NT2/D1 (cell line): ENCODE data around the gene FARP1.

Experiments
- DNase-seq: peaks from one replicate; pipeline ENCODE4 v3.0.0-alpha.2; 2011; ENCODE audit warnings: low read depth, low spot score
- H3K27me3 ChIP-seq: 2 replicates; pipeline ENCODE4 v1.6.0; 2011; ENCODE audit warnings: mild to moderate bottlenecking; ENCODE audit not compliant: insufficient read length, insufficient read depth
- H3K36me3 ChIP-seq: 2 replicates; pipeline ENCODE4 v1.6.1; 2011; ENCODE audit warnings: mild to moderate bottlenecking, low read length, mixed read lengths; ENCODE audit not compliant: insufficient read depth, insufficient read length
- H3K4me1 ChIP-seq: 2 replicates; pipeline ENCODE4 v1.5.1; 2011; ENCODE audit not compliant: insufficient read depth, insufficient read length
- H3K4me3 ChIP-seq: 2 replicates; pipeline ENCODE4 v1.5.1; 2011; ENCODE audit warnings: low read depth; ENCODE audit not compliant: insufficient read length
- H3K9ac ChIP-seq: 2 replicates; pipeline ENCODE4 v1.6.0; 2011; ENCODE audit warnings: low read depth; ENCODE audit not compliant: insufficient read length
- H3K9me3 ChIP-seq: 2 replicates; pipeline ENCODE4 v1.5.1; 2011; ENCODE audit warnings: mild to moderate bottlenecking, low read length; ENCODE audit not compliant: insufficient read depth
- SUZ12 ChIP-seq: IDR thresholded peaks from 2 replicates; pipeline ENCODE4 v1.6.1; 2011; ENCODE audit not compliant: insufficient read length, insufficient read depth; ENCODE audit errors: extremely low read depth
- YY1 ChIP-seq: IDR thresholded peaks from 2 replicates; pipeline ENCODE4 v1.6.1; 2011; ENCODE audit not compliant: insufficient read length, insufficient read depth
- ZNF274 ChIP-seq: IDR thresholded peaks from 2 replicates; pipeline ENCODE4 v1.6.1; 2011; ENCODE audit warnings: mild to moderate bottlenecking, low read depth, low read length

FARP1 gene

DNA sequence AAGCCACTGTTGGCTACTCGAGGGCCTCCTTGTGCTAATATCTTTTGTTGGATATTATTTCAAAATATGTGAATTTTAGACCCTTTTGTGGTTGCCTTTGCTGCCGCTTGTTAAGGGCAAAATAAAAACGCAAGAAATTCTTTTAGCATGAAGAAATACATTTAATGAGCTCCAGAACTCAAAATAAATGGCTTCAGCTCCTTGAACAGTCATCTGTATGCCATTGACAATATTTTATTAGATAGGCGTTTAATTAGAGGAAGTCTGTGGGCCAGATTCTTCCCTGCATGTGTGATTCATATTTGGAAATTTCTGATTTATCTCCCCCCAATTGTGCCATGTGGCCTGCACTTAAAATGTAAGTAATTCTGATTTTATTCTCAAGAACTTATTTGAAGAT is 256.9 kb downstream of the FARP1 start:
- H3K9me3 ChIP-seq: no peaks in the 10 kb centered on the region
- H3K36me3 ChIP-seq: peaks cover 31% of the 10 kb centered on the region
- TF ChIP-seq YY1: no peak
- no peak for TF ChIP-seq ZNF274
- no peak for TF ChIP-seq SUZ12
- DNase-seq: no peak
- H3K4me1 ChIP-seq: no peaks in the 10 kb centered on the region
- H3K9ac ChIP-seq: no peak overlapping the region
- H3K4me3 ChIP-seq: no peak overlapping the region
- no peaks in the 10 kb centered on the region for H3K27me3 ChIP-seq

DNA sequence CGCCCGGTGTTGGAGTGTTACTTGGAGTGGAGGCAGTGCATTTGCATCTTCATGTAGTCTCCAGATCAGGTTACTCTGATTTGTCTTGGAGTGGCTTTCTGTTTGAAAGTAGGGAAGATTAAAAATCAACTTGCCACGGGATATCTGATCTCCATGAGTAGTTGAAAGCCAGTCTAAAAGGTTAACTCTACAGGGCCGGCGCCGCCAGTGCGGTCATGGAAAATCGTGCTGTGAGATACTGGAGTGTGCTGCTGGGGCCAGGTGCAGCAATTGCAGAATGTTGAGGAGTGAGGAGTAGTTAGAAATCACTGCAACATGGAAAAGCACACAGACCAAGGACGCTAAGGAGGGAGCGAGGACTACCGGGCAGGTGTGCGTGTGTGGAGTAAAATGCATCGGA is 259.0 kb downstream of the FARP1 start:
- DNase-seq: no peak
- no peaks in the 10 kb centered on the region for H3K9me3 ChIP-seq
- peaks cover 14% of the 10 kb centered on the region for H3K36me3 ChIP-seq
- H3K27me3 ChIP-seq: no peaks in the 10 kb centered on the region
- no peak overlapping the region for H3K4me3 ChIP-seq
- no peaks in the 10 kb centered on the region for H3K4me1 ChIP-seq
- no peak for TF ChIP-seq ZNF274
- TF ChIP-seq SUZ12: no peak
- no peak for TF ChIP-seq YY1
- no peak overlapping the region for H3K9ac ChIP-seq

DNA sequence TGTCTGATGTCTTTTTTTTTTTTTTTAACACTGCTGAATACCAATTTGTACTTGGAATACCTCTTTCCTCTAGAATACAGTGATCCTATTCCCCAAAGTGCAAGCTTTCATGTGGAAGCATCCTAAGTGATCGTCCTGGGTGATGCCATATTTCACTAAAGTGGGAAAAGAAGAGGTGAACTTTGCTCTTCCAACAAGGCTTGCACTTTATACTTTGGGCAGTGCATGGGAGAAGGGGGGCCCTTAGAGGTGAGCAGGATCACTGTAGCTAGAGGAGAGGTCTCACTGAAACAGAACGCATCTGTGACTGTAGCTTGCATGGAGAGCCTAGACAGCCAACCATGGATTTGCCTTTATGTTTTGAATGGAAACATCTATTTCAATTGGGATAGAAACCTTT is 260.2 kb downstream of the FARP1 start:
- no peaks in the 10 kb centered on the region for H3K27me3 ChIP-seq
- no peak overlapping the region for H3K4me3 ChIP-seq
- no peak overlapping the region for H3K9ac ChIP-seq
- H3K9me3 ChIP-seq: no peaks in the 10 kb centered on the region
- H3K36me3 ChIP-seq: peaks cover 14% of the 10 kb centered on the region
- no peak for DNase-seq
- TF ChIP-seq ZNF274 (no peak), YY1 (no peak), SUZ12 (no peak)
- H3K4me1 ChIP-seq: no peaks in the 10 kb centered on the region

DNA sequence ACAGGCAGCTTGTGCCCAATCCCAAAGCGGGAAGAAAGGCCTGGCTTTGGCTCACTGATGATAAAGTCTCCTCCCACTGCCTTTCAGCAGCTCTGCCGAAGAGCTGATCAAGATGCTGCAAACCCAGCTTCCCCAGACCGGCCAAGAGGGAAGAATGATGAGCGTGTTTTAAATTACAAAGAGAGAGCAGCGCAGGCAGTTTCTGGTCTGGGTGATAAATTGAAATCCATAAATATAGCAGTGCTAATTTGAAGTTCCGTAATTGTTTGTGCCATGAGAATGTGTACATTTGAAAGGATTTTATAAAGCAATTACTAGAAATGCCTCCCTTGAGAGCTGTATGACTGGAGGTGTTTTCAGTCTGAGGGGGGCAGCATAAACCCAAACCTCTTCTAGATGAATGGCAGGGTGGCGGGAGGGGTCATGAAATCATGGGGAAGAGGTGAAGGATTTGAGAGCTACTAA is 262.2 kb downstream of the FARP1 start:
- Histone ChIP-seq H3K36me3 (peaks cover 17% of the 10 kb centered on the region), H3K27me3 (no peaks in the 10 kb centered on the region), H3K9ac (no peak overlapping the region), H3K4me1 (no peaks in the 10 kb centered on the region), H3K4me3 (no peak overlapping the region), H3K9me3 (no peaks in the 10 kb centered on the region)
- TF ChIP-seq ZNF274 (no peak), YY1 (no peak), SUZ12 (no peak)
- DNase-seq: peak; percentile 56

DNA sequence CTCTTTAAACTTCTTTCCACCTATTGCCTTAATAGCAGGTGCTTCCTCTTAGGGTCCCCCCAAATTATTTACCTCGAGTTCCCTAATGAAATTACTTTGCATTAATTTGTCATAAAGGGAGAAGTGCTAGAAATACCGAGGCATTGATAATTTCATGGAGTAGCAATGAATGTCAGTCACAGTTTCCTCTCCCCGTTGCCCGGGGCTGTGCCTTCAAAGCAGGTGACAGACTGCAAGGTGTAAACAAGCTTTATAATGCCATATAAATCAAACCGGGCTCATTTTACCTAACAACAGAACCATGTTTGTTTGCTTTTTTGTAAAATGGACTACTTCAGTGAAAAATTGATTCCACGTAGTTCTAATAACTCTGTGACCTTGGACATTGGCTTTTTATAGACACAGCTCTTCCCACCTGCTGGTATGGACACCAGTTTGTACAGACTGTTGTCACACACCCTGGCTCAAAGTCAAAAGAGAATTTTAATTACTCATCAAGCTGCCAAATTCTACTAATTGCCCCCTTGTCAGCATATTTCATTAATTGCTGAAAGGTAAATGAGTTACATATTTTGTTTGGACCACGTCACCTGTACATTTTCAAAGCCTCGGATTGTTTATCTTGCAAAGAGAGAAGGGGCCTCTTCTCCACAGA is 262.9 kb downstream of the FARP1 start:
- Histone ChIP-seq H3K36me3 (peaks cover 19% of the 10 kb centered on the region), H3K9me3 (no peaks in the 10 kb centered on the region), H3K9ac (no peak overlapping the region), H3K4me3 (no peak overlapping the region), H3K4me1 (no peaks in the 10 kb centered on the region), H3K27me3 (no peaks in the 10 kb centered on the region)
- no peak for DNase-seq
- no peak for TF ChIP-seq YY1
- no peak for TF ChIP-seq ZNF274
- no peak for TF ChIP-seq SUZ12

DNA sequence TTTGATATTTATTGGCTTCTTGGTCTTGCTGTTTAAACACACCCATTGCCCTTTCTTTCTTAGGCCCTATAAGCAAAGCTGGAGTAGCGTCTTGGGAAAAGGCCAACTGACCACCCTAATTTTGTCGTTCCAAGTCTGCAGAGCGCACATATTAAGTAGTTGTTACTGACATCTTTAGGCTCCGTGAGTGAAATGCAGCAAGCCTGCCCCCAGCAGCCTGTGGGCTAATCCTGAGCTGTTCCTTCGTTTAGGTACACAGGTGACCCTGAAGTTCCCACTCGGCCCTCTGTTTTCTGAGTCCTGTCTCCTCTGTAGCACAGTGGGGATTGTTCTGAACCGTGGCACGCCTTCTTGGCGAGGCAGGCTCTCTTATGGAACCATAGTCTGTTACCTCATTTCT is 263.5 kb downstream of the FARP1 start:
- no peak overlapping the region for H3K4me3 ChIP-seq
- TF ChIP-seq SUZ12: no peak
- TF ChIP-seq YY1: no peak
- no peak for TF ChIP-seq ZNF274
- no peak overlapping the region for H3K9ac ChIP-seq
- H3K27me3 ChIP-seq: no peaks in the 10 kb centered on the region
- H3K9me3 ChIP-seq: no peaks in the 10 kb centered on the region
- no peak for DNase-seq
- H3K36me3 ChIP-seq: peaks cover 19% of the 10 kb centered on the region
- H3K4me1 ChIP-seq: no peaks in the 10 kb centered on the region

DNA sequence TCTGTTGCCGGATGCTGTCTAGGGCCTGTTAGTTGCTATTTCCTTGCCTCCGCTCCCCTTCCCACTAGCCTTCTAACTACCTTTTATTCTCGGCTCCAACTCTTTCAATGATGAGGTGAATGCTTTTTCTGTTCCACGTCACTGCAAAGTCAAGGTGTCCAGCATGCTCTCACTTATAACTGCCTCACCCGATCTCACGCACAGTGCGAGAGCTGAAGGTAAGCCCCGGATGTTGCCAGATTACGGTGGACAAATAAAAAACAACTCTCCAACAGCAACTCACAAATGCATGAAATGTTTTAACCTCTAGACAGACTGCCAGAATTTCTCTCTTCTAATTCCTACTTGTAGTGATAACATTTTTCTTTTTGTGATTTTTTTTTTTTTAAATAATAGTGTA is 264.1 kb downstream of the FARP1 start:
- no peaks in the 10 kb centered on the region for H3K9me3 ChIP-seq
- TF ChIP-seq SUZ12: no peak
- no peak for TF ChIP-seq YY1
- H3K36me3 ChIP-seq: peaks cover 25% of the 10 kb centered on the region
- no peak for DNase-seq
- no peaks in the 10 kb centered on the region for H3K4me1 ChIP-seq
- H3K9ac ChIP-seq: no peak overlapping the region
- no peak overlapping the region for H3K4me3 ChIP-seq
- no peaks in the 10 kb centered on the region for H3K27me3 ChIP-seq
